Middle frontal gyrus (tissue), 1 donor: ENCODE measurements around the gene POU3F3.

Source experiments
- DNase-seq: peaks from one replicate; pipeline ENCODE4 v3.0.0-alpha.2; 2015; ENCODE audit warnings: low spot score; ENCODE audit errors: extremely low spot score

POU3F3 gene

GRCh38 chr2:104846786-104847585 lies 6.9 kb upstream of the POU3F3 start:
- no peak for DNase-seq

GRCh38 chr2:104847586-104848160 lies 6.2 kb upstream of the POU3F3 start:
- no peak for DNase-seq

- no peak for DNase-seq
Observed at GRCh38 chr2:104848526-104848925, 5.4 kb upstream of the POU3F3 start.

GRCh38 chr2:104849101-104849500 lies 4.8 kb upstream of the POU3F3 start:
- no peak for DNase-seq

- DNase-seq, result peak; percentile 79
Observed at GRCh38 chr2:104849618-104850141, 4.2 kb upstream of the POU3F3 start.

- no peak for DNase-seq
Observed at GRCh38 chr2:104850361-104851290, 3.3 kb upstream of the POU3F3 start.

GRCh38 chr2:104851291-104852089 lies 2.4 kb upstream of the POU3F3 start:
- DNase-seq, result peak; percentile 59

- no peak for DNase-seq
Observed at GRCh38 chr2:104852090-104852666, 1.7 kb upstream of the POU3F3 start.

GRCh38 chr2:104854498-104855220 lies 744 bp downstream of the POU3F3 start:
- DNase-seq, result no peak

- DNase-seq, result no peak
Observed at GRCh38 chr2:104855221-104856085, 1.5 kb downstream of the POU3F3 start.

- no peak for DNase-seq
Observed at GRCh38 chr2:104856086-104856972, 2.4 kb downstream of the POU3F3 start.

GRCh38 chr2:104856973-104857261 lies 3.0 kb downstream of the POU3F3 start:
- no peak for DNase-seq

GRCh38 chr2:104857262-104858005 lies 3.5 kb downstream of the POU3F3 start:
- no peak for DNase-seq

- no peak for DNase-seq
Observed at GRCh38 chr2:104858006-104858978, 4.4 kb downstream of the POU3F3 start.

- no peak for DNase-seq
Observed at GRCh38 chr2:104859291-104859765, 5.4 kb downstream of the POU3F3 start.
